Measurements from ENCODE around the gene OR5M11.
"Not testable (repeated sequence)": the region's sequence is repeated elsewhere in the genome, so short reads cannot be mapped to it uniquely, and the experiment has no call there.

The OR5M11 gene

DNA sequence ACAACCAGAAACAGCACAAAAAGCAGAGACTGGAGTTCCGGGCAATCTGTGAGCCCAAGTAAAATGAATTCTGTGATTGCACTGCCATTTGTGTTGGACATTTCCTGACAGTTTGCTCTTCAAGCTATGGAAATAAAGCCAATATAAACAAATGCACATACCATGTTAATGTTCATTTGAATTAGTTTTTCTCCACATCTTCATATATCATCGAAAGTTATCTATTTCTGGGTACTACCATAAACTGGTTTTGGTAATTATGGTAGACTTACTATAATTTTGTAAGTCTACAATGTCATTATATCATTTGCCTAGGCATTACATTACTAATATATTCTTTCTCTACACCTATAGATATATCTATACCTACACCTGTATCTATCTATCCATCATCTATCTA, at the start of gene OR5M11:
OR5M11 (minus strand) TSS at position 101 of the 400 bp plus-strand sequence; CDS start at position 101, 0 bp downstream.
- no peak for DNase-seq (ENCODE audit: low spot score)

DNA sequence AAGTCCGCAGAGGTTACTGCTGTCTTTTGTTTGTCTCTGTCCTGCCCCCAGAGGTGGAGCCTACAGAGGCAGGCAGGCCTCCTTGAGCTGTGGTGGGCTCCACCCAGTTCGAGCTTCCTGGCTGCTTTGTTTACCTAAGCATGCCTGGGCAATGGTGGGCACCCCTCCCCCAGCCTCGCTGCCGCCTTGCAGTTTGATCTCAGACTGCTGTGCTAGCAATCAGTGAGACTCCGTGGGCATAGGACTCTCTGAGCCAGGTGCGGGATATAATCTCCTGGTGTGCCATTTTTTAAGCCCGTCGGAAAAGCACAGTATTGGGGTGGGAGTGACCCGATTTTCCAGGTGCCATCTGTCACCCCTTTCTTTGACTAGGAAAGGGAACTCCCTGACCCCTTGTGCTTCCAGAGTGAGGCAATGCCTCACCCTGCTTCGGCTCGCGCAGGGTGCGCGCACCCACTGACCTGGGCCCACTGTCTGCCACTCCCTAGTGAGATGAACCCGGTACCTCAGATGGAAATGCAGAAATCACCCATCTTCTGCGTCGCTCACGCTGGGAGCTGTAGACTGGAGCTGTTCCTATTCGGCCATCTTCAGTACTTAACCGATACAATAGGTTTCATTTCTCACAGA, 49.1 kb upstream of the OR5M11 start:
- DNase-seq (ENCODE audit: low spot score): not testable (repeated sequence)

DNA sequence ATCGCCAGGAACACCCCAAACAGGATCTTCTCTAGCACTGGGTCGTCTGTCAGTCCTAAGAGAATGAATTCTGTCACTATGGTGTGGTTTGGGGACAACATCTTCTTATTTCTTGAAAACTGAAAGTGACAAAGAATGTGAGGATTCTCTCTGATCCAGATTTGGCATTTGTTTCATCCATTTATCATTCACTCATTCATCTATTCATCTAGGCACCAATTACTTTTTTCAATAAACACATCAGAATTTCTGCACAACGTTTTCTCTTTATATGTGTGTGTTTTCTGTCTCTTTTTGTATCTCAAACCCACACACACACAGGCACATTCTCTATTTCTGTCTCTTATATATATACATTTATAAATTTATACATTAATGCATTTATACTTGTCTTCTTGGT, 34.6 kb upstream of the OR5M11 start, which contains the start of gene OR5M10:
OR5M10 (minus strand) TSS at position 101 of the 400 bp plus-strand sequence; CDS start at position 101, 0 bp downstream.
- no peak for DNase-seq (ENCODE audit: low spot score)

DNA sequence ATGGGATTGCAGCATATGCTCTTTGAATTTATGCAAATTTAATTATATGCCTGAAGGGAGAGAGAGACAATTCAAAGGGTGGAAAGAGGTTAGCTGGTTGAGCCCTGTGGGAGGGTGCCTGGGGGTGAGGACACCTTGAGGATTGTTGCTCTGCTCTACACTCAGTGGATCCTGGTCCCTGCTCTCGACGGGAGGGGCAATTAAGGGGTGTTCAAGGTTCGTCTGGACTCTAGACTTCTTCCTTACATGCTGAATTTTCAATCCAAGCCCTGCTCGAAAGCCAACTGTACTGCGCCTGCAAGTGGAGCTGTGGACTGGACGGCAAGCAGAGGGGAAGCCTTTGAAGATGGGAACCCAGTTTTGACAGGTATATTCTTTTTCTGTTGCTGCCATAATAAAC, 15.5 kb upstream of the OR5M11 start:
- no peak for DNase-seq (ENCODE audit: low spot score)

DNA sequence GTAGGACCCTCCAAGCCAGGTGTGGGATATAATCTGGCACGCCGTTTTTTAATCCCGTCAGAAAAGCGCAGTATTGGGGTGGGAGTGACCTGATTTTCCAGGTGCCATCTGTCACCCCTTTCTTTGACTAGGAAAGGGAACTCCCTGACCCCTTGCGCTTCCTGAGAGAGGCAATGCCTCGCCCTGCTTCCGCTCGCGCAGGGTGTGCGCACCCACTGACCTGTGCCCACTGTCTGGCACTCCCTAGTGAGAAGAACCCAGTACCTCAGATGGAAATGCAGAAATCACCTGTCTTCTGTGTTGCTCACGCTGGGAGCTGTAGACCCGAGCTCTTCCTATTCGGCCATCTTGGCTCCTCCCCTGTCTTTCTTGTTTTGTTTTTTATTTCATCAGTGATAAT, 11.6 kb upstream of the OR5M11 start:
- not testable (repeated sequence) for DNase-seq (ENCODE audit: low spot score)

DNA sequence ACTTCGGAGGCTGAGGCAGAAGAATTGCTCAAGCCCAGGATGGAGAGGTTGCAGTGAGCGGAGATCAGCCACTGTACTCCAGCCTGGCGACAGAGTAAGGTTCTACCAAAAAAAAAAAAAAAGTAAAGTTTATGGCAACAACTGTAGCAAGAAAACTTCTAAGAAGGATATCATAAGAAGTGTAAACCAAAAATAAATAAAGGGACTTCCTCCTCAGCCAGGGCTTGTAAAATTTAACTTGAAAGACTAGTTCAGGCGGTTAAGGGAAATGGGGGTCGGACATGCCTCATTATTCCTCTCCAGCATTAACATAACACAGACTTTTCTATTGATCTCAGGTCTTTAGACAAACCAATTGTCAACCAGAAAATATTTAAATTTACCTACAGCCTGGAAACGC, 2.5 kb upstream of the OR5M11 start:
- DNase-seq (ENCODE audit: low spot score): no peak

DNA sequence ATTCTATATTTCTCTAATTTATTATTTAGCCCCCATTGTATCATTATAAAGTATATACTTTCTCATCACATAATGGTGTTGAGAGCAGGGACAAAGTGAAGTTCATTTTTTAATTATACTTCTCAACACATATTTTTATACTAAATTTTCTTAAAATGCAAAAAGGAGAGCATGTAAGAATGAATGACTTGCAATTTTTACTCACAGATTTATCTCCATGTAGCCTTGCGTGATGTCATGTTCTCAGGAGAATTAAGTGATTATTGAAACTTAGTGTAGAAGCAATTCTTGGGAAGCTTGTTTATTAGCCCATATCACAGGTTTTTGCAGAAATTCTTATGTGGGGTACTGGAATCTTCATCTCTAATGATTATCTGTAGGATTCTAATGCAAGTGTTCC, 682 bp upstream of the OR5M11 start:
- no peak for DNase-seq (ENCODE audit: low spot score)

DNA sequence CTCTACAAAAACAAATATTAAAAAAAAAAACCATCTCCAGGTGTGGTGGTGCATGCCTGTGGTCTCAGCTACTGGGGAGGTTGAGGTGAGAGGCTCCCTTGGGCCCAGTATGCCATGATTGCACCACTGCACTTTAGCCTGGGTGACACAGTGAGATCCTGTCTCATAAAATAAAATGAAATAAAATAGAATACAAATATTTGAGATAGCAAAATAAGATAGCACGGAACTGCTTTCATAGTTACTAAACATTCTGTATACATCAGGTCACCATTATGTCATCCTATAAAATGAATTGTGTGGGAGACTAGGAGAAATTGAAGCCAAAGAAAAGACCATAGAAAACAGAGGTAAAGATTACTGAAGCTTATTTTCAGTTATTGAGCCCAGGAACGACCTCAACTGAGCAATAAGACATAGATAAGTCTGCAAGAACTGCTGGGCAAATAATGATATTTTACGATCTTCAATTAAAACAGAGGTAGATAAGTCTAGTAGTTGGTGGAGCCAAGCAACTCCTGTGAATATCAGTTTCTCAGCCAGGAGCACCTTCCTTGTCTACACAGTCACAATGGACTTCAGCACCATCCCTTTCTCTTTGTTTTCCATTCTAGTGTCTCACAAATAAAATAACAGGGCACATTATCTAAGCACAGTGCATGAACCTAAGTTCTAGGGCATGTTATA, 9.9 kb downstream of the OR5M11 start:
- no peak for DNase-seq (ENCODE audit: low spot score)

DNA sequence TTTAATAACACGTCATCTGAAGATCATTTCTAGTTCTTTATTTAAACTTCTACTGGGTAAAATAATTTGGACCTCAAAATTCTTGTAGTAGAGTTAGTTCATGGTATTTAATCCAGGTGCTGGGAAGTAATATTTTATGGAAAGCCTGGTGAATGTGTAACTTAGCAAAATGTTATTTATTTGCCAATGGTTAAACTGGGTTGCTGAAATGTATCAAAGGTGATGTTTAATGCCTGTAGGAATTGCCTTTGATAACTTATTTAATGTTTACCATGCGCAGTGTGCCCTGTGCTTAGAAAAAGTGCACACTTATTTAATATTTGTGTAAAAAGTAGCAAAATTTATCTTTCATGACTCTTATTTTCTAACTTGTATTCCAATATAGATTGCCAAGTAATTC, 11.2 kb downstream of the OR5M11 start:
- DNase-seq (ENCODE audit: low spot score): no peak

DNA sequence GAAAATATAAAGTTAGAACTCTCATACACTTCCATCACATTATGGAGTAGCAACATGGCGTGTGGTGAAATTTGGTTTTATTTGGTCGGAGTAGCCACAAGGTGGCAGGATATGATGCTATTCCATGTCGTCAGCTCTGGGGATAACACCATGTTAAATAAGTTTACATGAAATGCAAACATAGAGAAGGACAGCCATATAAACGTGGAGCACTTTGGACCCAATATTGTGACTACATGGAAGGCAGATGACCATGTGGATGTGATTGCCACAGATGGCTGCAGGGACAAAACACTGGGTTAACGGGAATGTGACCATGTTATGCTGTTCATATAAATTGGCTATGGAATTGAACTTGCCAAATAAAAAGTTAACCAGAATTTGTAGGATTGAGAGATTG, 21.0 kb downstream of the OR5M11 start:
- no peak for DNase-seq (ENCODE audit: low spot score)

DNA sequence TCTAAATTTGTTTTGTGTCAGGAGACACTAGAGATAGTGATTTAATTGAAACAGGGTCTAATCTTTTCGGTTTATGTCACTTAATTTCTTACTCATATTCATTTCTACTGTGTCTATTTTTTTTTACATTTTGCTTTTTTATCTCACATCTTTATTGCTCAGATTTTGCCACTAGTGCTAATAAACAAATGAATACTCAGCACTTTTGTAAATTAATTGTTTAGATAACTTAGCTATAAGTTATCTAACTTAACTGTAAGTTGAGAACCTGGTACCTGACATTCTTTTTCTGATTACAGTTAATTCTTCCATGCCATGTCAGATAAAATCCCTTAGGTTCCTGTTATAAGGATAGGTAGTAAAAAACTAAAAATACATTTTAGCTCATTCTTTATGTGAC, 29.8 kb downstream of the OR5M11 start:
- no peak for DNase-seq (ENCODE audit: low spot score)

DNA sequence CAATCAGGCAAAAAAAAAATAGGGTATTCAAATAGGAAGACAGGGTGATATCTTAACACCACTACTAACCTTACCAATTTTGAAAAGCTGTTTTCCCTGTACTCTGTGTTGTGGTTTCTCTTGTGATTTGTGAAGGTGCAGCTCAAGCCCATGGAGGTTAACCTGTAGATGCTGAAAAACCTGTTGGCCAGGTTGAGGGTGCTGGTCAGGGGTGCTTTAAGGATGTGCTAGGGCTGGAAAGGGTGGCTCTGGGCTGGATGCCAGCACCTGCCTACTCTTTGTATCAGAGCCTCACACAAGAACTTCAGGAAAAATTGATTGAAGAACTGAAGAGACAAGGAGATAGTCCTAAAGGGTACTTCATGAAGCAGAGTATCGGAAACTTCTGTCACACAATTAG, 33.6 kb downstream of the OR5M11 start:
- no peak for DNase-seq (ENCODE audit: low spot score)

DNA sequence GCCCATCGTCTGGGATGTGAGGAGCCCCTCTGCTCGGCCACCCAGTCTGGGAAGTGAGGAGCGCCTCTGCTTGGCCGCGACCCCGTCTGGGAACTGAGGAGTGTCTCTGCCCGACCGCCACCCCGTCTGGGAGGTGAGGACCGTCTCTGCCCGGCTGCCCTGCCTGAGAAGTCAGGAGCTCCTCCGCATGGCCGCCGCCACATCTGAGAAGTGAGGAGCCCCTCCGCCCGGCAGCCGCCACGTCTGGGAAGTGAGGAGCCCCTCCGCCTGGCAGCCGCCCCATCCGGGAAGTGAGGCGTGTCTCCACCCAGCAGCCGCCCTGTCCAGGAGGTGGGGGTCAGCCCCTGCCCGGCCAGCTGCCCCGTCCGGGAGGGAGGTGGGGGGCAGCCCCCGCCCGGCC, 46.0 kb downstream of the OR5M11 start:
- DNase-seq (ENCODE audit: low spot score): no peak

DNA sequence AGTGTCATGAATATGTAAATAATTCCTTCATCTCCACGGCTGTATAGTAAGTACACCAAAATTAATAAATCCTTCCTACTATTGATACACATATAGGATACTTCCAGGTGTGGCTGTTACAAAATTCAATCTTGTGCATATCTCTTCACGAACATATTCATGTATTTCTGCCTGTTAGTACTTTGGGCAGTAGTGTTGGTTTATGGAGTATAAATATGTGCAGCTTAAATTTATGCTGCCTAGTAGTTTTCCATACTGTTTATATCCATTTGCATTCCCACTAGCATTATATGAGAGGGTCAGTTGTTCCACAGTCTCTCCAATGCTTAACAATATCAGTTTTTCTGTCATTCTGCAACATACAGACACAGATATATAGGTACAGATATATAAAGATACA, 47.9 kb downstream of the OR5M11 start:
- no peak for DNase-seq (ENCODE audit: low spot score)
